Stimulated activated CD4-positive, alpha-beta T cell treated with anti-CD3 and anti-CD28 coated beads, TNF-alpha, amount 100 ng/mL, for 24 hours (primary cell): ENCODE results near the gene GHR.

Experiments used
- DNase-seq, 3 experiments: peaks; one replicate each; pipeline ENCODE4 v3.0.0-alpha.2; 2020; ENCODE audit warnings: low read depth in 3 of 3

The GHR gene

DNA sequence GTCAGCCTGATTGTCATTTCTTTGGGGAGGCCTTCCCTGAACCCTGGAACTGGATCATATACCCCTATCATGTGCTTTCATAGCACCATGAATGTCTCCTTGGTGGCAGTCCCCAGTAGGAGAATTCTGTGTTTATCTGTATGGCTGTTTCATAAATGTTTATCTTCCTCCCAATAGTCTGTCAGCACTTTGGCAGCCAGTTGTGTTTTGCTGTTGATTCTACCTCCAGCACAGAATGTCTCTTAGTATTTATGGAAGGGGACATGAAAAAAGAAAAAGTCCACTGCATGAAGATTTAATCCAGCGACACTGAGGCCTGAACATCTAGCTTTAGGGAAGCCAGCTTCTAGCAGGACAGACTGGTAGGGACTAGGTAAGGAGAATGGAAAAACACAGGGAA lies 38.3 kb downstream of the GHR start:
- no peak for DNase-seq

GRCh38 chr5:42462083-42462482 lies 38.8 kb downstream of the GHR start:
- no peak for DNase-seq

DNA sequence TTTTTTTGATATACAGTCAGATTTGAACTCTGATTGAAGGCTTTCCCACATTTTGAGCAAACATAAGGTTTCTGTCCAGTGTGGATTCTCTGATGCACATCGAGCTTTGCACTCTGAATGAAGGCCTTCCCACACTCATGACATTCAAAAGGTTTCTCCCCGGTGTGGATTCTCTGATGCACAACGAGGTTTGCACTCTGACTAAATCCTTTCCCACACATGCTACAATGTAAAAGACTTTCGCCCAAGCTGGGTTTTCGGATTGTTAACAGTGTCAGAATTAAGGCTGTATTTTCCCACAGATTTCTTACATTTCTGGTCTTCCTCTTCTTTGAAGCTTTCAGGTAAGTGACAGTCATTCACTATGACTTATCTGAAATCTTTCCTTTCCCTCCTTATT lies 44.3 kb downstream of the GHR start:
- DNase-seq = no peak

GRCh38 chr5:42467981-42468524 lies 44.8 kb downstream of the GHR start:
- DNase-seq = no peak

- DNase-seq = no peak
Measured at GRCh38 chr5:42483472-42484154, 60.4 kb downstream of the GHR start.

GRCh38 chr5:42487077-42487476 lies 63.8 kb downstream of the GHR start:
- DNase-seq = no peak

DNA sequence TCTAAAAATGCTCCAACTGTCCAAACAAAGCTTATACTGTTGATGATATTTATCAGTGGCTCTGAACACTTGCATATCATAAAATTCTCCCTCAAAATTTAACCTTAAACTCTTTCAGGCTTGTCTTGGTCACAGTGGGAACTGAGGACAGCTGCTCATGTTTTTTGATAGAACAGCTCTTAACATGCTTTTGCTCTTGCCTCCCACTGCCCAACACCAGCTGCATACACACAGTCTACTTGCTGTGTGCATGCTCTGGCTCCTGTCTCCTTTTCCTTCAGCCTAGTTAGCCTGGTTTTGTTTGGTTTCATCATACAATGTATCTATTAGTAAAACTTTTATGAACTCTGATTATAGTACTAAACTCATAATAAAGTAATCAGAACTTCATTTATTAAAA lies 64.6 kb downstream of the GHR start:
- no peak for DNase-seq

DNA sequence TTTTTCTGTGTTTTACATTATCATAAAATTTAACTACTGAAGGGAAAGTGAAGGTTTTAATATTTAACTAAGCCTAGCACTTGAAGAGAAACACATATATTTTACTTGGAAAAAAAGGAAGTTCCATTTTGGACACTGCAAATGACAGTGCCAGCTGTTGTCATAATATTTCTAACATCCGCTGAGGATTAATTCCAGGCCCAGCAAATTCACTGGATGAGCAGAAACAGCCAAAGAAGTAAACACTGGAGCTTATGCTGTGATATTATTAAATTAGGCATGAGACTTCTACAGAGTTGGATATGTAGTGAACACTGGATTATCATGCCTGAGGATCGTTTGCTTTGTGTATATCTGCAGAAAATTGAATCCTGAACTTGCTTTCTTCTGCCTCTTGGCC lies 67.6 kb downstream of the GHR start:
- no peak for DNase-seq

DNA sequence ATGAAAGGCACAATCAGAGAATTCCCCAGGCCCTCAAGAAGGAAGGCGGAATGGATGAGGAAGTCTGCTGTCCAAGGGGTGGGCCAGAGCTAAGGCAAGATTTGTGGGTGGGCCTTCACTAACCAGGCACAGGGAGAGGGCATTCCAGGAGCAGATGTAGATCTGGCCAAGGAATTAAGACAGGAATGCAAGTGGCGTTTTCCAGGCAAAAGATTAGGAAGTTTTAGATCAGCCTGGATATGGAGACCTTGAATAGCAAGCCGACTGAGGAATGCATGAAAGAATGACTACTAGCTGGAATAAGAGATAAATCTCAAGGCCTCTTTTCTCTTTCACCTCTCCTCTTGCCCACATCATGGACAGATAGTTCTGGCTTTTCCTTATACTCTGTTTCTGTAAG lies 68.5 kb downstream of the GHR start:
- no peak for DNase-seq

DNA sequence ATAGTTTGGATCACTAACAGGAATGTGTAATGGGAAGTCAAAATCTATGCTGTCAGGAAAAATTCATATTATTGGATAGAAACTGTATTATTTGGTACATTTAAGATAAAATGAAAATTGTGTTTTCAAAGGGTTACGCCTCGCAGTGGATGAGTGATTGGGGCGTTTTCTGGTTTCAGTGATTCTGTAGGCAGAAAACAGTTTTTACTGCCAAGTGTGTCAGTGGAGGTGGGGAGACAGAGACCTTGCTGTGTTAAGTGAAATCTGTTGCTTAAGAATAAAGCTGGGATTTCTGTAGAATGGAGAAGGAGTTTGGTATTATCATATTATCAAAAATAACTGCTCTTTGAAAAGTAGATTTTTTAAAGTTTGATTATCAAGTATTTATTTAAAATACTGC lies 69.7 kb downstream of the GHR start:
- DNase-seq = no peak

GRCh38 chr5:42494414-42494813 lies 71.2 kb downstream of the GHR start:
- DNase-seq = no peak

- DNase-seq = no peak
Measured at GRCh38 chr5:42495914-42496313, 72.7 kb downstream of the GHR start.

DNA sequence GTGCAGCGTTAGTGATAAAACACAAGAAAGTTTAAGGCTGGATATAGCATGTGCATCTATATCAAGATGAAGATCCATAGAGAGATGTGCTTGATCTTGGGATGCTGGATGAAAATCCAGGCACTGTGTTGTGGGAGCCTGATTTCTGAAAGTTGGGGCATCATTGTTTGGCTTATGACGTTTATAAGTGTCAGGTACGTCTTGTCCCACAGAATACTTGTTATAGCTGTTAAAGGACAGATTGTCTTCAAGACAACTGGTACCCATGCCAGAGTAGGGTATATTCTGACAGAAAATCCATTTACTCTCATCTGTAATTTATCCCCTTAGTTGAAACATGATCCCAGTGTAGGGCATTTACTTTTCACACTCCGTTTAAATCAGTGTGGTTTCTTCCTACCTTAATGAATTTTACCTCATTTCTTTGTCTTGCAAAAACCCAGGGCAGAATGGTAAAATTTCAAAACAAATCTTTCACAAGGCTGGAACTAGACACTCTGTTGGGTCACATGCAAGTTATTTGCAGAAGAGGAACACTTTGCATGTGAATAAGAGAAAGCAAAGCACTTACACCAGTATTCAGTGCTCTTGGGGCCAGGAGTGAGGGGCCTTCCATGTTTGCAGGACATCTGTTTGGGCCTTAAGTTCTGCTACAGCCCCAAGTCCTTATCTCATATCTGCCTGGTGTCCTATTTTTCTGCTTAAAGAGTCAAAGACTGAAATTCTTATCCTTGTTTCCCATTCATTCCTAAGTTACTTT lies 73.3 kb downstream of the GHR start:
- no peak for DNase-seq

DNA sequence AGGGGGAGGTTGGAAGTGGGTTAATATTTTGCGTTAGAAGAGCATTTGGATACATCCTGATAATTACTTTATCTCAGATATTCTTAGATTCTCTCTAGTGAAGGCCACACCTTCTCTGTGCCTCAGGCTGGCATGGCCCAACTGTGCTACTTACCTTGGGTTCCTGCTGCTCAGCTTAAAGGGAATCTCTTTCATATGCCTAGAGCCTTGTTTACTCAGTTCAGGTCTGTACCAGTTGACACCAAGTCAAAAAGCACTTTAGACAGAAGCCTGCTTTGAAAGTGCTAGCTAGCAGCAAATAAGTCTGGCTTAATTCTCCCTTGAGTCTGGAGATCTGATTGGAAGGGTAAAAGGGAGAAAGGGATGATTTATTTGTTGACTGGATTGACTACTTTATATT lies 74.8 kb downstream of the GHR start:
- no peak for DNase-seq

DNA sequence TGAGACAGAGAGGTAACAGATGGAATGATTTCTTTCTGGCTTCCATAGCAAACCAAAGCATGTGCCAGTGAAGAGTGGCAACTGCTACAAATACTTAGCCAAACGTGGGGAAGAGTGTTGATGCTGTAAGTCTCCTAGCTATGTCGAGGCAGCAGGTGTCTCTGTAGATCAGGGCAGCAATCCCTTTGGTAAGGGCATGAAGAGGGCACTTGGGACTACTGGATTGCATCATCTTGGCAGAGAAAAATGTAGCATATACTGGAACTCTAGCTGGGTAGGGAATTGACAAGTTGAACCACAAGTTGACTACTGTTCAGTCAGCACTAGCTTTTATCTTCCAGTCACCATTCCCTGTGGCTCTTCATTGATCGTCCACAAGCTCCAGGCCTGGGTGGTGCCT lies 75.8 kb downstream of the GHR start:
- DNase-seq = no peak

- DNase-seq = no peak
Measured at GRCh38 chr5:42500003-42500599, 76.9 kb downstream of the GHR start.

DNA sequence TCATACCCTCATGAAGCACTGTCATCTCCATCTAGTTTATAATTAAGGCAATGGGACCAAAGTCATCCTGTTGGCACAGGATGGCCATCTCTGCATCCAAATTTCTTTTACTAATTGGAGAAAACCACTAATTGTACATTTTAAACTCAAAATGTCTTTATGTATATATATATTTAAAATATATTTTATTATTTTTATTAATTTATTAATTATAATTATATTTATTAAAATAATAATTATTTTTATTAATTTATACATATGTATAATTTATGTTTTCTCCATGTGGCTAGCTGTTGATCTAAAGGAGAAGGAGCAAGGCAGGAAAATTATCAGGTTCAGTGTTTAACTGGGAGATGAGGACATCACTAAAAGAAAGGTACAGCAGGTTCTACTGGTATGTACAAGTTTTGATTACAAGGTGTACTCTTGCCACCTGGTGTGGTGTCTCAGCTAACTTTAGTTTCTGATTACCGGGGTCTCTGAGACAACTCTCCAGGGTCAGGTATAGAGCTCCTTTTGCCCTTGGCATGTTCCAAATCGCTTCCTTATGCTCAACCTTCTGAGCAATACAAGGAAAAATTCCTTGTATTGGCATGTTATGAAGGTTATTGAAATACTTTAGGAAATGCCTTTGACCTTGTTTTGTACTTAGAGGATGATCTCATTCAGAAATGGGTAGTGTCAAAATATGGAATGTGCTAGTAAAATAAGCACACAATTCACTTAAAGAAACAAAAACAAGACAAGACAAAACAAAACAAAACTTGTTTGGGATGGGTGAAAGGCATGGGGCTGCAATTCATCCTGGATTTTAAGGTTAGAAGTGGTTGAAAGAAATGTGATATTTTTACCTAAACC lies 79.6 kb downstream of the GHR start:
- no peak for DNase-seq

- no peak for DNase-seq
Measured at GRCh38 chr5:42506662-42507061, 83.4 kb downstream of the GHR start.

DNA sequence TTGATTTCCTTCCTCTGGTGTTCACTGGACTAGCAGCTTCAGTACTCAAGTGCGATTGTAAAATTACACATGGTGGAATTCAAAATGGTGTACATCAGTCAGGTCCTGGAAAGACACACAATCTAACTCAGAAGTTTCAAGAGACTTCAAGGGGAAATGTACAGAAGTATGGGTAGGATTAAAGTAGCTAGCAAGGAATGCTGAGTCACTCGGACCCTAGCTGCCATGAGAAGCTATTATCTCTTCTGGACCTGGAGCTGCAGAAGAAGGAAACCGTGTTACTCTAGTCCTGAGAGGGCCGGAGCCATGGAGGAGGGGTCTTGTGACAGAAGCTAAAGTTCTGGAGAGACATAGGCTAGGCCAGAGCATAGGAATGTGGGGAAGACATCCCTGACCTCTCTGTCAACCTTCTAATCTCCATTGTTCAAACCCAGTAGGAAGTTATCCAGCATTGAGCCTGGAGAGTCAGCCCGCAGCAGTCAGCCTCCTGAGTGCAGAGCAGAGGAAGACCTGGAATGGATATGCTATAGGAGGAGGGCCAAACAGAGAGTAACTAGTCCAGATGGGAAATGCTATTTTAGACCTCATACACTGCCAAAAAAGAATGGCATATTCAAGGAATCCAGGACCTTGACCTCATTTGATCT lies 84.3 kb downstream of the GHR start:
- no peak for DNase-seq

GRCh38 chr5:42513246-42513645 lies 90.0 kb downstream of the GHR start:
- no peak for DNase-seq

DNA sequence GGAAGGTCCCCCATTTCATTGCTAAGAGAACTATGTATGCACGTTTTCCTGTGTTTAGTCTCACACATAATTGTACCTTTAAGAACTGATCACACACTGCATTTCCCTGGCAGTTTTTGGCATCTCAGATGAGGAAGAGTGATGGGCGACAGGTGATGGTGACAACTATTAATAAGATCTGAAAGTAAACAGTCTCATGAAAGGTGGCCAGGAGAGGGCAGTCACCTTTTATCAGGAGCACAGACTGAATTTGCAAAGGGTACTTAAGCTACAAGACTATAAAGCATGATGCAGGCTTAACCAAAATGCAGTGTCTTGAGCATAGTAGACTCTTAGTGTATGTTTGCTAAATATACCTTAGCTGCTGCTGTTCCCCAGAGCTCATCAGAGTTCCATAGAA lies 91.5 kb downstream of the GHR start:
- no peak for DNase-seq

GRCh38 chr5:42515504-42515903 lies 92.3 kb downstream of the GHR start:
- no peak for DNase-seq
